DOHH2 (cell line): ENCODE data around the gene CEP70.

Source experiments
- H3F3A ChIP-seq: fragments of 200-600 bp; sonication (generic), shearing (Covaris generic); 2 replicates; pipeline ENCODE4 v1.6.0; 2016; ENCODE audit warnings: antibody characterized with exemption, mild to moderate bottlenecking; ENCODE audit not compliant: control insufficient read depth, insufficient read depth
- H3K27ac ChIP-seq: fragments of 200-600 bp; sonication (generic); 2 replicates; pipeline ENCODE4 v1.5.1; 2014; ENCODE audit warnings: low read depth, mild to moderate bottlenecking, low read length, moderate library complexity
- H3K27me3 ChIP-seq: fragments of 200-600 bp; sonication (generic); 2 replicates; pipeline ENCODE4 v1.6.1; 2014; ENCODE audit warnings: mild to moderate bottlenecking, low read length, mixed read lengths; ENCODE audit not compliant: control insufficient read depth
- H3K36me3 ChIP-seq: fragments of 200-600 bp; sonication (generic); 2 replicates; pipeline ENCODE4 v1.6.1; 2014; ENCODE audit warnings: mild to moderate bottlenecking, low read length, moderate library complexity, mixed read lengths; ENCODE audit not compliant: control insufficient read depth
- H3K4me1 ChIP-seq: fragments of 200-600 bp; sonication (generic); 2 replicates; pipeline ENCODE4 v1.6.1; 2014; ENCODE audit warnings: mild to moderate bottlenecking, low read length, mixed read lengths; ENCODE audit not compliant: control insufficient read depth
- H3K4me2 ChIP-seq: fragments of 200-600 bp; sonication (generic); 2 replicates; pipeline ENCODE4 v1.6.0; 2014; ENCODE audit warnings: mild to moderate bottlenecking, low read length, moderate library complexity
- H3K4me3 ChIP-seq: fragments of 200-600 bp; sonication (generic); 2 replicates; pipeline ENCODE4 v1.5.1; 2014; ENCODE audit warnings: mild to moderate bottlenecking, low read length, mixed read lengths
- H3K79me2 ChIP-seq: fragments of 200-600 bp; sonication (generic); 2 replicates; pipeline ENCODE4 v1.6.1; 2014; ENCODE audit warnings: mild to moderate bottlenecking, low read length, mixed read lengths; ENCODE audit not compliant: control insufficient read depth
- H3K9me2 ChIP-seq: fragments of 200-600 bp; sonication (generic); replicated peaks from 2 replicates; pipeline ENCODE4 v1.6.1; 2014; ENCODE audit warnings: mild to moderate bottlenecking, low read length, mixed read lengths; ENCODE audit not compliant: control insufficient read depth
- H3K9me3 ChIP-seq: fragments of 200-600 bp; sonication (generic); 2 replicates; pipeline ENCODE4 v1.6.1; 2014; ENCODE audit warnings: antibody characterized with exemption, low read length, mixed read lengths; ENCODE audit not compliant: control insufficient read depth, insufficient read depth
- H4K20me1 ChIP-seq: fragments of 200-600 bp; sonication (generic); 2 replicates; pipeline ENCODE4 v1.6.0; 2014; ENCODE audit warnings: low read depth, mild to moderate bottlenecking, antibody characterized with exemption, low read length, moderate library complexity; ENCODE audit not compliant: control insufficient read depth, insufficient read depth
- EZH2phosphoT487 ChIP-seq: fragments of 200-600 bp; sonication (generic); IDR thresholded peaks from 2 replicates; pipeline ENCODE4 v1.6.1; 2017; ENCODE audit warnings: borderline replicate concordance, mild to moderate bottlenecking, antibody characterized with exemption, low read length, moderate library complexity, mixed read lengths
- TF ChIP-seq, protein P1 (sequence below): fragments of 200-600 bp; sonication (generic); IDR thresholded peaks from one replicate; pipeline ENCODE4 v1.5.1; 2014; ENCODE audit warnings: antibody characterized with exemption, mild to moderate bottlenecking, low read depth, low read length; ENCODE audit not compliant: poor library complexity, severe bottlenecking

CEP70 gene

DNA sequence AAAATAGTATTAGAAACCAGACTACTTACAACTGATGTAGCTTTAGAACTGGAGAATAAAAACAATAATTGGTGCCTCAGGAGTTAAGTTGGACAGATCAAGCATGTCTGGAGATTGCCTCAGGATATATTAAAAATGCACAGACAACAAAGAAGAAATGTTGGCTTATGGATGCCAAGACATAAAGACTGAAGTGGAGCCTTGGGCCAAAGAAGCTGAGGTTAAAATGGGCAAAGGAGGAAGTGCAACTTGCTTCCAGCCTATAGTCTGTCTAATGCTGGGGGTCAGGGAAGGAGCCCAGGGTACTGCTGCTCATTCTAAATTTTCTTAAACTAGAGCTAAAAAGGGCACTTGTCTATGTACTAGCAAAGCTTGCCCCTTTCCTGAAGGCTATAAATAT lies 82.1 kb downstream of the CEP70 start:
- H3K27ac ChIP-seq, result no peak overlapping the region
- H3K27me3 ChIP-seq, result no peaks in the 10 kb centered on the region
- H4K20me1 ChIP-seq, result no peaks in the 10 kb centered on the region
- no peaks in the 10 kb centered on the region for H3F3A ChIP-seq
- no peak overlapping the region for H3K4me2 ChIP-seq
- no peaks in the 10 kb centered on the region for H3K79me2 ChIP-seq
- H3K9me2 ChIP-seq, result no peaks in the 10 kb centered on the region
- peaks cover 10% of the 10 kb centered on the region for H3K4me1 ChIP-seq
- no peaks in the 10 kb centered on the region for H3K36me3 ChIP-seq
- TF ChIP-seq EZH2phosphoT487, result no peak
- TF ChIP-seq, protein P1, sequence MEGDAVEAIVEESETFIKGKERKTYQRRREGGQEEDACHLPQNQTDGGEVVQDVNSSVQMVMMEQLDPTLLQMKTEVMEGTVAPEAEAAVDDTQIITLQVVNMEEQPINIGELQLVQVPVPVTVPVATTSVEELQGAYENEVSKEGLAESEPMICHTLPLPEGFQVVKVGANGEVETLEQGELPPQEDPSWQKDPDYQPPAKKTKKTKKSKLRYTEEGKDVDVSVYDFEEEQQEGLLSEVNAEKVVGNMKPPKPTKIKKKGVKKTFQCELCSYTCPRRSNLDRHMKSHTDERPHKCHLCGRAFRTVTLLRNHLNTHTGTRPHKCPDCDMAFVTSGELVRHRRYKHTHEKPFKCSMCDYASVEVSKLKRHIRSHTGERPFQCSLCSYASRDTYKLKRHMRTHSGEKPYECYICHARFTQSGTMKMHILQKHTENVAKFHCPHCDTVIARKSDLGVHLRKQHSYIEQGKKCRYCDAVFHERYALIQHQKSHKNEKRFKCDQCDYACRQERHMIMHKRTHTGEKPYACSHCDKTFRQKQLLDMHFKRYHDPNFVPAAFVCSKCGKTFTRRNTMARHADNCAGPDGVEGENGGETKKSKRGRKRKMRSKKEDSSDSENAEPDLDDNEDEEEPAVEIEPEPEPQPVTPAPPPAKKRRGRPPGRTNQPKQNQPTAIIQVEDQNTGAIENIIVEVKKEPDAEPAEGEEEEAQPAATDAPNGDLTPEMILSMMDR, result no peak
- H3K4me3 ChIP-seq, result no peak overlapping the region
- no peaks in the 10 kb centered on the region for H3K9me3 ChIP-seq

DNA sequence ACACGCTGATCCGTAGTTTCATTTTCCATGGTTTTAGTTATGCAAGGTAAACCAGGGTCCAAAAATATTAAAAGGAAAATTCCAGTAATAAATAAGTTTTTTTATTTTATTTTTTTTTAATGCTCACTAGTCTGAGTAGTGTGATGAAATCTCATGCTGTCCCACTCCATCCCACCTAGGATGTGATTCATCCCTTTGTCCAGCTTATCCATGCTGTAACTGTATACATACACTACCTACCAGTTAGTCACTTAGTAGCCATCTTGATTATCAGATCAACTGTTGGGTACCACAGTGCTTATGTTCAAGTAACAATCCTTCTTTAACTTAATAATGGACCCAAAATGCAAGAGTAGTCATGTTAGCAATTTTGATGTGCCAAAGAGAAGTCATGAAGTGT lies 84.5 kb downstream of the CEP70 start:
- no peaks in the 10 kb centered on the region for H3K9me2 ChIP-seq
- H3K27me3 ChIP-seq, result no peaks in the 10 kb centered on the region
- no peaks in the 10 kb centered on the region for H4K20me1 ChIP-seq
- no peaks in the 10 kb centered on the region for H3K79me2 ChIP-seq
- H3K9me3 ChIP-seq, result no peaks in the 10 kb centered on the region
- H3K4me3 ChIP-seq, result no peak overlapping the region
- H3K4me2 ChIP-seq, result no peak overlapping the region
- no peaks in the 10 kb centered on the region for H3F3A ChIP-seq
- no peaks in the 10 kb centered on the region for H3K36me3 ChIP-seq
- no peak for TF ChIP-seq EZH2phosphoT487
- TF ChIP-seq, protein P1, result no peak
- H3K4me1 ChIP-seq, result peaks cover 10% of the 10 kb centered on the region
- H3K27ac ChIP-seq, result no peak overlapping the region

DNA sequence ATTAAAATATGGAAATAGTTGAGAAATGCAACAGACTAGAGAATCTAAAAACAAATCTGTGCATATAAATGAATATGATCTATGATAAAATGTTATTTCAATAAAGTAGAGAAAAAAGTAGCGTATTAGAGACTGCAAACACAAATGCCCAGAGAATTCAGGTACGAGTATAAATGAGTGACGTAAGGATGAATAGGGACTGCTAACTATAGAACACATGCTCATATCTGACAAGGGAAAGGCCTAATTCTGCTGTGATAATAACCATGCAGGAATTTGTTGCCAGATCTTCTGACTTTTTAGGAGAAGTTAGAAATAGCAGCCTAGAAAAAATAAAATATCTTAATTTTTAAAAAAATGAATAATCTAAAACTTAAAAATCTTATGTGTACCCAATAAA lies 86.5 kb downstream of the CEP70 start:
- Histone ChIP-seq H3K79me2 (no peaks in the 10 kb centered on the region), H3K9me2 (no peaks in the 10 kb centered on the region), H4K20me1 (no peaks in the 10 kb centered on the region), H3K27me3 (no peaks in the 10 kb centered on the region), H3K9me3 (no peaks in the 10 kb centered on the region), H3K4me3 (no peak overlapping the region), H3K4me2 (no peak overlapping the region), H3K36me3 (no peaks in the 10 kb centered on the region), H3F3A (no peaks in the 10 kb centered on the region), H3K27ac (no peak overlapping the region), H3K4me1 (peaks cover 7% of the 10 kb centered on the region)
- no peak for TF ChIP-seq EZH2phosphoT487
- TF ChIP-seq, protein P1, result no peak

DNA sequence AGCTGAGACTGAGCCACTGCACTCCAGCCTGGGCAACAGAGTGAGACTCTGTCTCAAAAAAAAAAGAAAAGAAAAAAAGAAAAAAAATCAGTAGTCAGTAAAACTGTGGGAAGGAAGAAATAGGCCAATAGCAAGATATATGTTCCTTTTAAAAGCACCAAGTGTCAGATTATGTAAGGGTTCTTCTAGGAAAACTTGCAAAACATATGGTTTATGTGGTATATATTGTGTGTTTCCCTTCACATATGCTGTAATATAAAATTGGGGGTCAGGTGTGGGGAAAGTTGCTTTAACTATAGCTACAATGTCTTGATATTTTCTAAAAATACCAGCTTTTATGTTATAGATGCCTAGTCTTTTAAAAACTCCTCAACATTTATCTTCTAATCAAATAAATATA lies 95.1 kb downstream of the CEP70 start:
- no peak for TF ChIP-seq EZH2phosphoT487
- TF ChIP-seq, protein P1, result no peak
- no peaks in the 10 kb centered on the region for H3K36me3 ChIP-seq

More for the DNA sequence above, 95.1 kb downstream of the CEP70 start:
- no peaks in the 10 kb centered on the region for H4K20me1 ChIP-seq
- no peaks in the 10 kb centered on the region for H3F3A ChIP-seq
- H3K4me2 ChIP-seq, result no peak overlapping the region
- no peaks in the 10 kb centered on the region for H3K79me2 ChIP-seq
- H3K9me3 ChIP-seq, result no peaks in the 10 kb centered on the region
- H3K4me1 ChIP-seq, result no peaks in the 10 kb centered on the region
- no peaks in the 10 kb centered on the region for H3K27me3 ChIP-seq
- no peaks in the 10 kb centered on the region for H3K9me2 ChIP-seq
- H3K27ac ChIP-seq, result no peak overlapping the region
- no peak overlapping the region for H3K4me3 ChIP-seq
